Measurements from ENCODE around the gene PHTF2.

DNA sequence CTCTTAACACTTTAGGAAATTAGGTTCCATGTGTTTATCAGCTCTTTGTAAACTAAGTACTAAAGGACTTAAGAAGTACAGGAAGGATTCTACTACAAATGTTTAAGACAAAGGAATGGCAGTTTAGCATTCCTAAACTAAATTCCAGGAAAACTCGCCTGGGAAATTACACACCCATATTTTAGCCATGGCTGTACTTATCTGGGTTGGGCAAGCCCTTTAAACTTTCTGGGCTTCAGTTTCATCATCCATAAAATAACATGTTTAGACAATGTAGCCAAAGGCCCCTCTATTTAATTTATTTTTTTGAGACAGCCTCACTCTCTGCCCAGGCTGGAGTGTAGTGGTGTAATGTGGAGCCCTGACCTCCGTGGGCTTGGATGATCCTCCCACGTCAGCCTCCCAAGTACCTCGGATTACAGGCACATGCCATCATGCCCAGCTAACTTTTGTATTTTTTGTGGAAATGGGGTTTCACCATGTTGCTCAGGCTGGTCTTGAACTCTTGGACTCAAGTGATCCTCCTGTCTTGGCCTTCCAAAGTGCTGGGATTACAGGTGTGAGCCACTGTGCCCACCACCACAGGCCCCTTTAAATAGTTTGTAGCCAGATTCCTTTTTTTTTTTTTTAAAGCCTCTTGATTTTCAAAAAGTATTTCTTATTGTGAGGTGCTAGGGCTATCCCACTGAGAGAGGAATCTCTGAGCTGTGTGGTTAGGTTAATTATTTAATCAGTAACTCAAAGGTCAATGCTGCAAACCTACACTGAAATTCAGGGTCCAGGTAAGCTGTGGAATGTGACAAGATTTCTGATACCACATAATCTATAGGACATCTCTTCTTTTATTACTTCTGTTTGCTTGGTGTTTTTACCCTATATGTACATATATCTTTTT, 32.4 kb upstream of the PHTF2 start:
- TF ChIP-seq BHLHE40 (IDR thresholded peaks at IDR 0.05; ENCODE audit: borderline replicate concordance), result no peak
- no peak for TF ChIP-seq FOXK2 (IDR thresholded peaks at IDR 0.05)
- no peak for TF ChIP-seq ZNF384 (IDR thresholded peaks at IDR 0.05)
- TF ChIP-seq ARNT (IDR thresholded peaks at IDR 0.05), result no peak
- TF ChIP-seq ELF4 (IDR thresholded peaks at IDR 0.05), result no peak
- no peak for TF ChIP-seq PKNOX1 (IDR thresholded peaks at IDR 0.05)
- no peak for TF ChIP-seq TARDBP (IDR thresholded peaks at IDR 0.05)

Measured in HEK293T (cell line).